C4-2B (cell line): ENCODE results near the gene PMVK.

Source experiments
- ZFX ChIP-seq: fragments of 450-650 bp; IDR thresholded peaks from 2 replicates; pipeline ENCODE4 v1.6.1; 2017
- TF ChIP-seq, protein P1 (sequence below): fragments of 450-650 bp; conservative IDR thresholded peaks from 2 replicates; pipeline ENCODE4 v1.5.1; 2017; ENCODE audit warnings: mild to moderate bottlenecking

DNA sequence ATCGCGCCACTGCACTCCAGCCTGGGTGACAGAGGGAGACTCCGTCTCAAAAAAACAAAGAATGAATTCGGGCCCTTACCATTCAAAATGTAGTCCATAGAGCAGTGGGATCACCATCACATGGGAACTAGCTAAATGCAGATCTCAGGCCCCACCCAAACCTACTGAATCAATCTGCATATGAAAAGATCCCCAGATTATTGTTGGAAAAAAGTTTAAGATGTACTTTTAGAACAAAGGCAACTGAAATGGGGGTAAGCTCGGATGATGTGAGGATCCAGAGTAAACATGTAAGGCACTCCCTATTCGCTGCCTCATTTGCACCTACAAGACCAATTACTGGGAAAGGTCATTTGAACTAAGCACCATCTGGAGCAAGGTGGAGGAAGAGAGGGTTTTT is 45.8 kb upstream of the PMVK start:
- TF ChIP-seq, protein P1, sequence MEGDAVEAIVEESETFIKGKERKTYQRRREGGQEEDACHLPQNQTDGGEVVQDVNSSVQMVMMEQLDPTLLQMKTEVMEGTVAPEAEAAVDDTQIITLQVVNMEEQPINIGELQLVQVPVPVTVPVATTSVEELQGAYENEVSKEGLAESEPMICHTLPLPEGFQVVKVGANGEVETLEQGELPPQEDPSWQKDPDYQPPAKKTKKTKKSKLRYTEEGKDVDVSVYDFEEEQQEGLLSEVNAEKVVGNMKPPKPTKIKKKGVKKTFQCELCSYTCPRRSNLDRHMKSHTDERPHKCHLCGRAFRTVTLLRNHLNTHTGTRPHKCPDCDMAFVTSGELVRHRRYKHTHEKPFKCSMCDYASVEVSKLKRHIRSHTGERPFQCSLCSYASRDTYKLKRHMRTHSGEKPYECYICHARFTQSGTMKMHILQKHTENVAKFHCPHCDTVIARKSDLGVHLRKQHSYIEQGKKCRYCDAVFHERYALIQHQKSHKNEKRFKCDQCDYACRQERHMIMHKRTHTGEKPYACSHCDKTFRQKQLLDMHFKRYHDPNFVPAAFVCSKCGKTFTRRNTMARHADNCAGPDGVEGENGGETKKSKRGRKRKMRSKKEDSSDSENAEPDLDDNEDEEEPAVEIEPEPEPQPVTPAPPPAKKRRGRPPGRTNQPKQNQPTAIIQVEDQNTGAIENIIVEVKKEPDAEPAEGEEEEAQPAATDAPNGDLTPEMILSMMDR, result no peak
- TF ChIP-seq ZFX, result no peak
